ENCODE data around the gene RAVER1.

The RAVER1 gene

GRCh38 chr19:10317857-10318462 lies 15.4 kb downstream of the RAVER1 start:
- no peak for DNase-seq (ENCODE audit: low spot score)

- no peak for DNase-seq (ENCODE audit: low spot score)
Observed at GRCh38 chr19:10317045-10317856, 16.1 kb downstream of the RAVER1 start.

- no peak for DNase-seq (ENCODE audit: low spot score)
Observed at GRCh38 chr19:10316229-10317044, 16.9 kb downstream of the RAVER1 start.

- peak; percentile 93 for DNase-seq (ENCODE audit: low spot score)
Observed at GRCh38 chr19:10315335-10316214, 17.8 kb downstream of the RAVER1 start, which contains the start of gene FDX2. TSS of gene FDX2 (minus strand) at chr19:10316015. CDS start at chr19:10315996, 19 bp downstream.

GRCh38 chr19:10309423-10309822 lies 23.9 kb downstream of the RAVER1 start, which contains the start of gene ZGLP1:
TSS of gene ZGLP1 (minus strand) at chr19:10309815.
- DNase-seq (ENCODE audit: low spot score), result no peak

GRCh38 chr19:10306327-10306726 lies 27.0 kb downstream of the RAVER1 start:
- no peak for DNase-seq (ENCODE audit: low spot score)

- no peak for DNase-seq (ENCODE audit: low spot score)
Observed at GRCh38 chr19:10305139-10305806, 28.1 kb downstream of the RAVER1 start.

- no peak for DNase-seq (ENCODE audit: low spot score)
Observed at GRCh38 chr19:10299545-10300458, 33.5 kb downstream of the RAVER1 start.

GRCh38 chr19:10295847-10296591 lies 37.3 kb downstream of the RAVER1 start:
- peak; percentile 65 for DNase-seq (ENCODE audit: low spot score)

GRCh38 chr19:10295305-10295846 lies 38.0 kb downstream of the RAVER1 start:
- peak; percentile 65 for DNase-seq (ENCODE audit: low spot score)

GRCh38 chr19:10294368-10294697 lies 39.0 kb downstream of the RAVER1 start:
- peak; percentile 76 for DNase-seq (ENCODE audit: low spot score)

- DNase-seq (ENCODE audit: low spot score), result no peak
Observed at GRCh38 chr19:10293637-10294367, 39.5 kb downstream of the RAVER1 start.

GRCh38 chr19:10292789-10293636 lies 40.3 kb downstream of the RAVER1 start:
- peak; percentile 59 for DNase-seq (ENCODE audit: low spot score)

- peak; percentile 90 for DNase-seq (ENCODE audit: low spot score)
Observed at GRCh38 chr19:10292206-10292788, 41.0 kb downstream of the RAVER1 start.

GRCh38 chr19:10291554-10292205 lies 41.6 kb downstream of the RAVER1 start:
- DNase-seq (ENCODE audit: low spot score), result no peak

- peak; percentile 69 for DNase-seq (ENCODE audit: low spot score)
Observed at GRCh38 chr19:10290876-10291553, 42.3 kb downstream of the RAVER1 start.
